Measurements from ENCODE around the gene ALLC. TPM values are rescaled to one million over a fixed set of nuclear protein-coding genes. Genes with fewer than 3 reads are reported as not detected.

The ALLC gene
- total and polyA plus RNA-seq, 9 of the 15 experiments (the other 6 are each of a cell fraction or from before 2014, with no cell fraction given), result not detected

GRCh38 chr2:3622967-3623366, 35.0 kb upstream of the ALLC start (continued):
- TF ChIP-seq CBX8 (IDR thresholded peaks at IDR 0.05; ENCODE audit: borderline replicate concordance, extremely low read depth, low read depth, low read length, poor library complexity, severe bottlenecking) (no peak), CHAMP1 (IDR thresholded peaks at IDR 0.05) (no peak), PHF20 (IDR thresholded peaks at IDR 0.05; ENCODE audit: partially characterized antibody) (no peak), HMBOX1 (IDR thresholded peaks at IDR 0.05) (no peak), ZNF174 (CRISPR knock-in tag; IDR thresholded peaks at IDR 0.05) (no peak), CBFA2T2 (conservative IDR thresholded peaks at IDR 0.05) (no peak), ELF4 (CRISPR knock-in tag; IDR thresholded peaks at IDR 0.05) (no peak), RAD51 (IDR thresholded peaks at IDR 0.05; ENCODE audit: borderline replicate concordance, low read depth) (no peak), PURB (CRISPR knock-in tag; IDR thresholded peaks at IDR 0.05; ENCODE audit: low read depth) (no peak), SIX5 (IDR thresholded peaks at IDR 0.05; ENCODE audit: borderline replicate concordance in 1 of 2, insufficient read depth in 1 of 2, low read depth in 1 of 2, low read length in 2 of 2) (no peak), HMGN3 (IDR thresholded peaks at IDR 0.05; ENCODE audit: borderline replicate concordance, extremely low read depth, insufficient read length, low read depth, low read length) (no peak)

Measured in K562 (cell line).